ENCODE data around the gene LRRC32.

DNA sequence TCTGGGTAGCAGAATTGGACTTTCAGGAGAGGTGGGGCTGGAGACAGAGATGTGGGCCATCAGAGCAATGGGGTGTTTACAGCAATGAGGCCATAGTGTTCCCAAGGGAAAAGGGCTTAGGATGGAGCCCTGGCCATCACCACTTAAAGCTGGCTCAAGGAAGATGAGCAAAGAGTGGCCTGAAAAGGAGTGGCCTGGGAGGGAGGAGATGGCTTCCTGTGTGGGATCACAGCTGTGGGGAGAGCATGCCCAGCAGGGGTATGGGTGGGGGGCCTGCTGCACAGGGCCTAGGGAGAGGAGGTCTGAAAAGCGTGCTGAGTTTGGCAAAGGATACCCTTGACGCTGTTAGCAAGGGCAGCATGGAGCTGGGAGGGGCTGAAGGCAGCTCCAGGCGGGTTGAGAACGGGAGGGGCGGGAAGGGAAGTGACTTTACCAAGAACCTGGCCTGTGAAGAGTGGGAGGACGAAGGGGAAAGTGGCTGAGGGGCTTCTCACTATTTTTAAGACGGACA is 13.9 kb downstream of the LRRC32 start:
- TF ChIP-seq, protein P1, sequence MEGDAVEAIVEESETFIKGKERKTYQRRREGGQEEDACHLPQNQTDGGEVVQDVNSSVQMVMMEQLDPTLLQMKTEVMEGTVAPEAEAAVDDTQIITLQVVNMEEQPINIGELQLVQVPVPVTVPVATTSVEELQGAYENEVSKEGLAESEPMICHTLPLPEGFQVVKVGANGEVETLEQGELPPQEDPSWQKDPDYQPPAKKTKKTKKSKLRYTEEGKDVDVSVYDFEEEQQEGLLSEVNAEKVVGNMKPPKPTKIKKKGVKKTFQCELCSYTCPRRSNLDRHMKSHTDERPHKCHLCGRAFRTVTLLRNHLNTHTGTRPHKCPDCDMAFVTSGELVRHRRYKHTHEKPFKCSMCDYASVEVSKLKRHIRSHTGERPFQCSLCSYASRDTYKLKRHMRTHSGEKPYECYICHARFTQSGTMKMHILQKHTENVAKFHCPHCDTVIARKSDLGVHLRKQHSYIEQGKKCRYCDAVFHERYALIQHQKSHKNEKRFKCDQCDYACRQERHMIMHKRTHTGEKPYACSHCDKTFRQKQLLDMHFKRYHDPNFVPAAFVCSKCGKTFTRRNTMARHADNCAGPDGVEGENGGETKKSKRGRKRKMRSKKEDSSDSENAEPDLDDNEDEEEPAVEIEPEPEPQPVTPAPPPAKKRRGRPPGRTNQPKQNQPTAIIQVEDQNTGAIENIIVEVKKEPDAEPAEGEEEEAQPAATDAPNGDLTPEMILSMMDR (IDR thresholded peaks at IDR 0.05; ENCODE audit: poor library complexity, severe bottlenecking): no peak
- TF ChIP-seq RAD21 (conservative IDR thresholded peaks at IDR 0.05) (no peak), POLR2AphosphoS5 (IDR thresholded peaks at IDR 0.05) (no peak), EZH2 (IDR thresholded peaks at IDR 0.05; ENCODE audit: borderline replicate concordance, insufficient read depth, low read length, poor library complexity, severe bottlenecking) (no peak), SMC3 (conservative IDR thresholded peaks at IDR 0.05; ENCODE audit: poor library complexity) (no peak), TAF1 (IDR thresholded peaks at IDR 0.05; ENCODE audit: low read depth) (no peak)
- TF ChIP-seq, protein P2, sequence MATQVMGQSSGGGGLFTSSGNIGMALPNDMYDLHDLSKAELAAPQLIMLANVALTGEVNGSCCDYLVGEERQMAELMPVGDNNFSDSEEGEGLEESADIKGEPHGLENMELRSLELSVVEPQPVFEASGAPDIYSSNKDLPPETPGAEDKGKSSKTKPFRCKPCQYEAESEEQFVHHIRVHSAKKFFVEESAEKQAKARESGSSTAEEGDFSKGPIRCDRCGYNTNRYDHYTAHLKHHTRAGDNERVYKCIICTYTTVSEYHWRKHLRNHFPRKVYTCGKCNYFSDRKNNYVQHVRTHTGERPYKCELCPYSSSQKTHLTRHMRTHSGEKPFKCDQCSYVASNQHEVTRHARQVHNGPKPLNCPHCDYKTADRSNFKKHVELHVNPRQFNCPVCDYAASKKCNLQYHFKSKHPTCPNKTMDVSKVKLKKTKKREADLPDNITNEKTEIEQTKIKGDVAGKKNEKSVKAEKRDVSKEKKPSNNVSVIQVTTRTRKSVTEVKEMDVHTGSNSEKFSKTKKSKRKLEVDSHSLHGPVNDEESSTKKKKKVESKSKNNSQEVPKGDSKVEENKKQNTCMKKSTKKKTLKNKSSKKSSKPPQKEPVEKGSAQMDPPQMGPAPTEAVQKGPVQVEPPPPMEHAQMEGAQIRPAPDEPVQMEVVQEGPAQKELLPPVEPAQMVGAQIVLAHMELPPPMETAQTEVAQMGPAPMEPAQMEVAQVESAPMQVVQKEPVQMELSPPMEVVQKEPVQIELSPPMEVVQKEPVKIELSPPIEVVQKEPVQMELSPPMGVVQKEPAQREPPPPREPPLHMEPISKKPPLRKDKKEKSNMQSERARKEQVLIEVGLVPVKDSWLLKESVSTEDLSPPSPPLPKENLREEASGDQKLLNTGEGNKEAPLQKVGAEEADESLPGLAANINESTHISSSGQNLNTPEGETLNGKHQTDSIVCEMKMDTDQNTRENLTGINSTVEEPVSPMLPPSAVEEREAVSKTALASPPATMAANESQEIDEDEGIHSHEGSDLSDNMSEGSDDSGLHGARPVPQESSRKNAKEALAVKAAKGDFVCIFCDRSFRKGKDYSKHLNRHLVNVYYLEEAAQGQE (IDR thresholded peaks at IDR 0.05; ENCODE audit: borderline replicate concordance): no peak

All from neural cell (in vitro differentiated cells).